Midbrain (tissue), 1 donor: ENCODE measurements around the gene TGFBR2.

Experiments
- DNase-seq: peaks from one replicate; lab custom pipeline; 2025; lab: John Stamatoyannopoulos, UW

TGFBR2 gene

DNA sequence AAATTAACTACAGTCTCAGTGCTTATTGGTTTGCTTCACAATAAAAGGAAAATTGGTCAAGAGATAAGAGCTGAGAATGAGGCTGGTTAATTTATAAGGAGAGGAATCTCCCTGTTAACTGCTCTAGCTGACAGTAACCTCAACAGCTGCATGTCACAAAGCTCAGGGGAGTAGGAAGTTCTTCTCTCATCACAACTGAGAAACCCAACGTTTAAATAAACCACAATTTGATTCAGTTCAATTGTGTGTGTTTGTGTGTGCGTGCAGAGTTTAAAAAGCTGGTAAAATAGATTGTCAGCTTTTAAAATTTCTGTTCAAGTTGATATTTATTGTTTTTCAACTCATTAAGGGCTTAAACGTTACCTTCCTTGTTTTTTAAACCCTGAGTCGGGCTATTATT is 3.5 kb upstream of the TGFBR2 start:
- DNase-seq, result no peak

GRCh38 chr3:30604093-30604492 is 2.3 kb upstream of the TGFBR2 start:
- DNase-seq, result no peak

DNA sequence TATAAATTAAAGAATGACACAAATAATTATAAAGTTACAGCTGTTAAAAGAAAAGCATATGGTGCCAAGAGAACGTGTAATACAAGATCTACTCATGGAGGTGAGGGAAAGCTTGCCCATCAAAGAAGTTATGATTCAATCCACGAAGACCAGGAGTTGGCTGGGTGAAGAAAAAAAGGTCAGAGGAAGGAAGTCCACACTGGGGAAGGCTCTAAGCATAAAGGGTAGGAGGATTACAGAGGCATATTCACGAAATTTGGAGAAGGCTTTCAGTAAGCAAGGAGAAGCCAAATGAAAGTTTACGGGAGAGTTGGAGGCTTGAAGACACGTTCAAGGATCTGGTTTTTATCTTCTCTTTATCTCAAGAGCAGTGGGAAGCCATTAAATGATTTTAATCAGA is 1.8 kb upstream of the TGFBR2 start:
- DNase-seq, result no peak

- DNase-seq, result no peak
Observed at GRCh38 chr3:30605005-30605404, 1.4 kb upstream of the TGFBR2 start.

DNA sequence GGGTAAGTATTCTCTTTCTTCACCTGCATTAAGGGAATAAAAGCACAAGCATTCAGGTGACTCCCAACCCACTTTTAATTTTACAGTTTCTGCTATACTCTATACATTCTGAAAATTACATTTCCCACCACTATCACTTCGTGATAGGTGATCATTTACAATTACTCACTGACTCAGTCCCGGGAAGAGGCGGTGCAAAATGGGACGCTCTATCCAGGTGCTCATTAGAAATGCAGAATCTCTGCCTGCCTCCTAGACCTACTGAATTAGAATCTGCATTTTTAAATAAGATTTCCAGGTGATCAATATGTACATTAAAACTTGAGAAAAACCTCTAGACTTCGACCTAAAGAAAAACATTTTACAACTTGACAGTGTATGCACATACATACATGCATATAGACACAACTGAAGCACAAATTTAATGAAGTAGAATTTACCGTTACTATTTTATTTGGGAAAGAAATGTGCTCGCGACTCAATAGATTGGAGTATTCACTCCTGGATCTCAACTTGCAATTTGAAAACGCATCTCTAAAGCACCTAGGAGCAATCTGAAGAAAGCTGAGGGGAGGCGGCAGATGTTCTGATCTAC is 598 bp upstream of the TGFBR2 start:
- DNase-seq, result no peak

DNA sequence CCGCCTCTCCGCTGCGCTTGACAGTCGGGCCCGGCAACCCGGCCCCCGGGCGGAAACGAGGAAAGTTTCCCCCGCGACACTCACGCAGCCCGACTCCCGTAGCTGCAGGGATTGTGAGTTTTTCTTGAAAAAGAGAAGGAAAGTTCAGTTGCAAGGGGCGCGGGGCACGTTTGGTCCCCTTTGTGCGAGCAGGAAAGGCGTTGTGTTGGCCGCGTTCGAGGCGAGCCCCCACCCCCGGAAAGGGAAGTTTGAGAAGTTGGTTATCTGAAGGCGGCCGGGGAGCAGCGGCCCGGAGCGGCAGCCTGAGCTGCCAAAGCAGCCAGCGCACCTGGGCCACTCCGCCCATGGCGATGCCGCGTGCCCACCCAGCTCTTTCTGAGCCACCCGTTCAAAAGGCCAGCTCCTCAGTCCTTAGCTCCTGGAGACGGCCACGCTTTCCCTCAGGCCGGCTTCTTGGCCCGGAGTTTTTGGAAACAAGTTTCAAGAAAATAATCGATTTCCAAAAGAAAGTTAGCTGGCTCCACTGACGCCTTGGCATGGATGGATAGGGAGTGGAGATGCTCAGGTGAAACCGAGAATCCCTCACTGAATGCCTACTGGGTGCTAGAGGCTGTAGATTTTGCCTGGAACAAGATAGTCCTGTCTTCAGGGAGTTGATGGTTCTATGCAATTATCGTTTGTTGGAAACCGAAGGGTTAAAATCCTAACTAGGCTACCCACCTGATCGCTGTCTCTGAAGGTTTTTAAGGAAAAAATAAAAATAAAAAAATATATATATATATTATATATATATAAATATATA is 832 bp downstream of the TGFBR2 start:
- DNase-seq, result no peak

GRCh38 chr3:30608598-30608947 is 2.2 kb downstream of the TGFBR2 start:
- no peak for DNase-seq

GRCh38 chr3:30609930-30610701 is 3.7 kb downstream of the TGFBR2 start:
- no peak for DNase-seq

DNA sequence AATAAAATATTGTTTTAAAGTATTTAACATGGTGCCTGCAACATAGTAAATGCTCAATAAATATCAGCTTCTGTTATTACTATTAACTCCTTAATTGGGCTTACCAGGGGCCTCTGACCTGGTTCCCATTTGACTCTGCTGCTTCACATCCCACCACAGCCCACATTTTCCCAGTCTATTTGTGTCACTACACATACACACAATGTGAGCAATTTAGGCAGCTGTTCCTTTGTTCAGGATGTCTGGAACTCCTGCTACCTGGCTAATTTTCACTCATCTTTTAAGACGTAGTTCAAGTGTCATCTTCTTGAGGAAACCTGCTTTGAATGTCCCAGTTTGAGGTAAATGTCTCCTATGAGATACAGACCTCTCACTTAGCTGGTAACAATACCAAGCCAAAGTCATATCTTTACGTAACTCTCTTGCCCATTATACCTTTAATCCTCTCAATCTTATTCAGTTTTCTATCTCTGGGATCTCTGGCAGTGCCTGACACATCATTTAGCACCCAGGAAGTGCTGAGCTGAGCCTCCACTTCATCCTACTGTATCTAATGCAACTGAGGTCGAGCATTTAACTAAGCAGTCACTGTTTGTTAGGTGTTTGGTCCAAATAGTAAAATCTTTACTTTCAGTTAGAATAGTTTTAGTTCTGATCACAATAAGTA is 4.4 kb downstream of the TGFBR2 start:
- DNase-seq, result no peak

- DNase-seq, result no peak
Observed at GRCh38 chr3:30611613-30612436, 5.4 kb downstream of the TGFBR2 start.

- no peak for DNase-seq
Observed at GRCh38 chr3:30612437-30613132, 6.2 kb downstream of the TGFBR2 start.

- no peak for DNase-seq
Observed at GRCh38 chr3:30613133-30613825, 6.9 kb downstream of the TGFBR2 start.

GRCh38 chr3:30614373-30614772 is 8.0 kb downstream of the TGFBR2 start:
- DNase-seq, result no peak

GRCh38 chr3:30614943-30615342 is 8.5 kb downstream of the TGFBR2 start:
- DNase-seq, result no peak

DNA sequence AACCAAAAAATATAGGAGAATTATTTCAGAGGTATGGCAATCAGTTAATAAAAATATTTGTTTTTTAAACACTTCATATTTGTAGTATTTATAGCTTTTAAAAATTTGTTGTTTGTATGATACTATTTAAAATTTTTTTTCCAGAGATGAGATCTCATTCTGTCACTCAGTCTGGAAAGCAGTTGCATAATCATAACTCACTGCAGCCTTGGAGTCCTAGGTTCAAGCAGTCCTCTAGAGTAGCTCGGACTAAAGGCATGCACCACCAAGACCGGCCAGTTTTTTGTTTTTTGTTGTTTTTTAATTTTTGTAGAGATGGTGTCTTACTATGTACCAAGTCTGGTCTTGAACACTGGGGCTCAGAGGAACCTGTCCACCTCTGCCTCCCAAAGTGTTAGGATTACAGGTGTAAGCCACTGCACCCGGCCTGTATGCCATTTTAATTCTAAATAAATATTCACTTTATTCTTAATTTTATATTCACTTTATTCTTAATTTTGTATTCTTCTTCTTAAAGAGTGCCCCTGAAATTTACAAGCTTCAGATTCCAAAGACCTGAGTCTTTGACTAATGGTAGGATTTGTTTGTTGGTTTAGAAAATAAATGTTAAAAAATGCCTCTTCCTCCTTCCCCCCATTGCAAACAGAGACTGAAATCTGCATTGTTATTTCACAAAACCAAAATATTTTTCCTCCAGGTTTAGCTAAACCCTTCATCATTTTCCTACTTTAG is 9.4 kb downstream of the TGFBR2 start:
- no peak for DNase-seq

DNA sequence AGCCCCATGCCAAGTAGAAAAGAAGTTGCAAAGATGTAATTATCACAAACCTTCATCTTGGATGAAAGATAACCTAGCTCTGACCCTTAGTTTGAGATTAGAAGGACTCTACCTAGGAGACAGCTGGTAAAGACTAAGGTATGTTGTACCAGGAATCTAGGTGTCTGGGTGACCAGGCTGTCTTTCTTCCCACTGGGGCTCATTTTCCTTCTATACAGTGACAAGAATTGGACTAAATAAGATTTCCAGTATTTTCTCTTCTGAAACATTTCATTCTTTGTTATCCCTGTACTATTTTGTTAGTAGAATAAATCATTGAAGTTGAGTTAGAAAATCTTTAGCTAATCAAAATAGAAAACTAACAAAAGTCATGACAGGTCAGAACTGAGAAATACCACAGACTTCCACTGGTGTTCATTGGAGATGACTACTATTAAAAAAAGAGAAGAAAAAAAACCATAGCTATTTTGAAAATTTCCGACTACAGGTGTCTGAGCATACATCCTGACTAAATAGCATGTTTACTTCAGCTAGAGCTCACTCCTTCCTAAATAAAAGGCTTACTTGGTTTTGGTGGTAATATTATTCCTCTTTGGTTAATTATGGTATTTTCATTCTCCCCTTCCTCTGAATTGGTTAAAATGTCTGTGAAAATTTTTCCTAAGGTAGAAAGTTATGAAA is 10.1 kb downstream of the TGFBR2 start:
- DNase-seq, result no peak

GRCh38 chr3:30617069-30617468 is 10.7 kb downstream of the TGFBR2 start:
- DNase-seq, result no peak

GRCh38 chr3:30617653-30618052 is 11.3 kb downstream of the TGFBR2 start:
- DNase-seq, result no peak

DNA sequence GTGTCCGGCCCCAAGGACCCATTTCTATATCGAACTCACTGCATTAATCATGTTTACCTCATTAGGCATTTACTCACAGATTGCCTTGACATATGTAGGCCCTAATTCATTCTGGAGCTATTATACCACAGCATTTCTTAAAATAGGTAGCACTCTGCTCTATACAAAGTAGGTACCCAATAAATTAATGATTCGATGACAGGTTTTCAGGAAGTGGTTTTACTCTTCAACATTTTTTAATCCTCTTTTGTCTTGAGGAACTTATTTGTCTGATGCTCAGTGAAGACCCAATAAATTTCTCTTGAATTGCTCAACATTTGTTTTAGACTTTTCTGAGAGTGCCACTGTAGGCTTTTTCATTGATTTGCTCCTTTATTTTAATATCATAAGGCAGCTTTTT is 12.1 kb downstream of the TGFBR2 start:
- no peak for DNase-seq
